Keratinocyte (primary cell): ENCODE measurements around the gene NEU2.

ENCODE experiments used
- CTCF ChIP-seq, 3 experiments: IDR thresholded peaks in 1 of 3; conservative IDR thresholded peaks in 1 of 3; optimal IDR thresholded peaks in 1 of 3; 2 replicates in 2 of 3; 3 replicates in 1 of 3; pipeline versions ENCODE3 to v1.5.1; 2011; ENCODE audit warnings: low read length in 3 of 3, mild to moderate bottlenecking in 3 of 3, moderate library complexity in 2 of 3, control low read depth in 1 of 3, inconsistent platforms in 1 of 3; ENCODE audit not compliant: insufficient read depth in 2 of 3; ENCODE audit errors: extremely low read depth in 1 of 3
- EZH2 ChIP-seq: IDR thresholded peaks from one replicate; pipeline ENCODE4 v1.6.1; 2012; ENCODE audit warnings: inconsistent platforms, mild to moderate bottlenecking, low read length, moderate library complexity

- TF ChIP-seq CTCF (optimal IDR thresholded peaks at IDR 0.05 in 1 of 3, IDR thresholded peaks at IDR 0.05 in 1 of 3, conservative IDR thresholded peaks at IDR 0.05 in 1 of 3; ENCODE audit: extremely low read depth in 1 of 3, insufficient read depth in 2 of 3, low read length in 3 of 3) (no peak), EZH2 (no peak)
These were observed 3.1 kb downstream of the NEU2 start for GRCh38 chr2:233035426-233036161.
